Epidermal melanocyte (primary cell): ENCODE measurements around the gene BATF2.
A peak's percentile ranks its signal among the peaks of the same experiment; 100 is the strongest.
"Not testable (repeated sequence)": the region's sequence is repeated elsewhere in the genome, so short reads cannot be mapped to it uniquely, and the experiment has no call there.

Experiments used
- DNase-seq: peaks from one replicate; pipeline ENCODE4 v3.0.0; 2011; ENCODE audit warnings: low spot score; ENCODE audit not compliant: insufficient read length

The BATF2 gene, protein sequence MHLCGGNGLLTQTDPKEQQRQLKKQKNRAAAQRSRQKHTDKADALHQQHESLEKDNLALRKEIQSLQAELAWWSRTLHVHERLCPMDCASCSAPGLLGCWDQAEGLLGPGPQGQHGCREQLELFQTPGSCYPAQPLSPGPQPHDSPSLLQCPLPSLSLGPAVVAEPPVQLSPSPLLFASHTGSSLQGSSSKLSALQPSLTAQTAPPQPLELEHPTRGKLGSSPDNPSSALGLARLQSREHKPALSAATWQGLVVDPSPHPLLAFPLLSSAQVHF

DNA sequence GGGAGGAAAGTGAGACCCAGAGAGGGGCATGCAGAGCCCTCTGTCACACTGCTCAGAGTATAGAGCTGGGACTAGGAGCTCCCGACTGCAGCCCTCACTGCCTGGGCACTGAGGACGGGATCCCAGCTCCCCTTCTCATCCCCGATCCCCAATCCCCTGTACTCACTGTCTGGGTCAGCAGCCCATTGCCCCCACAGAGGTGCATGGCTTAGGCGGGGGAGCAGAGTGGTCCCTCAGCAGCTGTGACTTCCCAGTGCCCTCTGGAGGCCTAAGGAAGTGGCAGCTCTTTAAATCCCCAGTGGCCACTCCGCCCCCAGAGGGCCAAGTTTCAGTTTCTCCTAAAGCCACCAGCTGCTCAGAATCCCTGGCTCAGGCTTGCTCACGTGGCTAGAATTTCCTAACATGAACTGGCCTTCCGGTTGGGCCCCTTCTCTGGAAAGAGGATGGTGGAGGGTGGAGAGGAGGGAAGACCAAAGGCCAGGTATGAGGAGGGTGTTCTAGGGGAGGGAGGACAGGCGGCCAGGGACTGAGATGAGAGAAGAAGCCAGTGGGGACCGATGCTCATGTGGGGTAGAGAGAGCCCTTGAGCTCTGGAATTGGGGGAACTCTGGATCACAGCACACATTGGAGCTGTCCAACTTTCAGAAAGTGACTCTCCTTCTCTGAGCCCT lies at the start of gene BATF2:
TSS of gene BATF2 (minus strand) at position 262 of the 671 bp plus-strand sequence. CDS start at position 205, 57 bp downstream.
- DNase-seq = peak; percentile 95

DNA sequence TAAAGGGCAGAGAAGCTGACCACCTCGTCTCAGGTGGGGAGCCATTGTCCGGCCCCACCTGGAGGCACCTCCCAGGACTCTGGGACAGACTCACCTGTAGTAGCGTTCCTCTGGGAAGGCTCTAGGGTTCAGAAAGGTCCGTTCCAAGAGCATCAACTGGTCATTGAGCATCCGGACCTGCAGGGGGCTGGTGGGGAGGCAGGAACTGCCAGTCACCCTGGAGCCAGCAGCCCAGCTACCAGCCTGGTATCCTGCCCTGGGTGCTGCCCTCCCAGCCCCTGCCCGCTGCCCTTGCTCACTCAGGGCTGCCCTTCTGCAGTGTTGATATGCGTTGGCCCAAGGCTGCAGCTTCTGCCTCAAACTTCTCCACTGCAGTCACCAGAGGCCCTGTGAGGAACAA lies 49.0 kb upstream of the BATF2 start:
- no peak for DNase-seq

DNA sequence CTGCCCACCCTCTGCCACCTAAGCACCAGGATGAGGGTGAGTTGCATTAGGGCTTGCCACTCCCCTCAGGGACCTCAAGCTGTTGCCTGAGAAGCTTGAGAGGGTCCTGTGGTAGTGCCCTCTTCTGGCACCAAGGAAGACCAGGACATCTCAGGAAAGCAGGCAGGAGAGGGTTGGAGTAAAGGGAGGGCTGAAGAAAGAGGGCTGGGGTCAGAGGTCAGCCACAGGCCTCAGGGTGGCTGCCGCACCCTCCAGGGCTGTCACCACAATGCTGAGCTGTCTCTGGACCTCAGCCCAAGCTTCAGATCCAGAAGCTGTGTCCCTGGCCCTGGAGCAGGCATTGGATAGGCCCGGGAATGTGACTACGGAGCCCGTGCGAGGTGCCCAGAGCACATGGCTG lies 48.3 kb upstream of the BATF2 start:
- no peak for DNase-seq

DNA sequence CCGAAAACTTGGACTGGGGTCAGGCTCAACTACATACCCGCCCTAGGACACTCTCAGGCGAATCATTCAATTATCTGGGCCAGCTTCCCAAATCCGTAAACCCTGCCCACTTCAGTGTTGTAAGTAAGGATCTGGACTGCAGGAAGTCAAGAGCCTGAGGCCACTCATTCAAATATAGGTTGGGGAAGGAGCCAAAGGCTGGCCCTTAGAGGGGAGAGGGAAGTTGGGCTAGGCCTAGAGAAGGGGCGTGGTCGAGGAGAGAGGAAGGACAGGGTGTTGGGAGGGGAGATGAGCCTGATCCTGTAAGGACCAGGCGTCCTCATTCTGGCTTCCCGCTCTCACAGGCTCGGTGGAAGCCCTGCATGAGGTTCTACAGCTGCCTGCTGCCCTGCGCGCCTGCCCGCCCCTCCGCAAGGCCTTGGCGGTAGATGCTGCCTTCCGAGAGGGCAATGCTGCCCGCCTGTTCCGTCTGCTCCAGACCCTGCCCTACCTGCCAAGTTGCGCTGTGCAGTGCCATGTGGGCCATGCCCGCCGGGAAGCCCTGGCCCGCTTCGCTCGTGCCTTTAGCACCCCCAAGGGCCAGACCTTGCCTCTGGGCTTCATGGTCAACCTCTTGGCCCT lies 47.2 kb upstream of the BATF2 start:
- no peak for DNase-seq

DNA sequence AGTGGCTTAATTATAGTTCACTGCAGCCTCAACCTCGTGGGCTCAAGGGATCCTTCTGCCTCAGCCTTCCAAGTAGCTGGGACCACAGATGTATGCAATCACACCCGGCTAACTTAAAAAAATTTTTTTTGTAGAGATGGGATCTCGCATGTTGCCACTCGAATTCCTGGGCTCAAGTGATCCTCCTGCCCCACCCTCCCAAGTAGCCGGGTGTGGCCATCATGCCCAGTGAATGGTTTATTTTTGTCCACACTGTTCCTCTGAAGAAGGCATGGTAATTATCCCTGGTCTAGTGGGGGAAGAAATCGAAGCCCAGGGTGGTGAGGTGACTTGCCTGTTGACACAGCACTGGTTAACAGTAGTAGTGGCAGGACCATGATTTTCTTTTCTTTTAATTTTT lies 46.1 kb upstream of the BATF2 start:
- DNase-seq = no peak

DNA sequence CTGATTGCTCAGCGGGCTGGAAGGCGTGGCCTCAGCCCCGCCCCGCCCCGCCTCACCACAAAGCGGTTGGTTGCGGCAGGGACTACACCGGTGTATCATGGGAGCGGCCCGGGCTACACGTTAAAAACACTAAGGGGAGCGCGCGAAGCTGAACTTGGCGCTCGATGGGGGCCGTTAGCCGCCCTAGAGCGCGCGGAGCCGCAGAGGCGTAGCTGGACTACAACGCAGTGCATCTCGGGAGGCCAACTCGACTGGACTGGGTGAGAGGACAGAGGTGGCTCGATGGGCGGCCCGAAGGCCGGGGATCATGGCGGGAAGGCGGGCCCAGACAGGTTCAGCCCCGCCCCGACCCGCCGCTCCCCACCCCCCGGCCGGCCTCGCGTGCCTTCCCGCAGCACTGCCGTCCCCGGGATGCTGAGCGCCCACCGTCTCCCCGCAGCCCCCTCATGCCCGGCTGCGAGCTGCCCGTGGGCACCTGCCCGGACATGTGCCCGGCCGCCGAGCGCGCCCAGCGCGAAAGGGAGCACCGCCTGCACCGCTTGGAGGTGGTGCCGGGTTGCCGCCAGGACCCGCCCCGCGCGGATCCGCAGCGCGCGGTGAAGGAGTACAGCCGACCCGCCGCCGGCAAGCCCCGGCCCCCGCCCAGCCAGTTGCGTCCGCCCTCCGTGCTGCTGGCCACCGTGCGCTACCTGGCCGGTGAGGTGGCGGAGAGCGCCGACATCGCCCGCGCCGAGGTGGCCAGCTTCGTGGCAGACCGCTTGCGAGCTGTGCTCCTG lies 44.3 kb upstream of the BATF2 start, which contains the start of gene SAC3D1:
TSS of gene SAC3D1 (plus strand) at position 364 of the 776 bp plus-strand sequence. CDS start at position 447, 83 bp downstream.
- peak; percentile 96 for DNase-seq

DNA sequence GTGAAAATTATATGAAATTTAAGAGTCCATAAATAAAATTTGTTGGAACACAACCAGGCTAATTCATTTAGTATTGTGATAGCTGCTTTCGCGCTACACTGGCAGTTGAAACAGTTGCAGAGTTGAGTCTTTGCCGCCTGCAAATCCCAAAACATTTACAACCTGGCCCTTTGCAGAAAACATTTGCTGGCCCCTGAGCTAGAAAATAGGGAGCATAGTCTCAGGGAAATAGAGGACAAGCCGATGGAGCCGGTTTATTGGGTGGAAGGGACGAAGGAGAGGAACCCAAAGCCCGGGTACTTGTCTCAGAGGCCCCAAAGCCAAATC lies 43.7 kb upstream of the BATF2 start:
- no peak for DNase-seq

DNA sequence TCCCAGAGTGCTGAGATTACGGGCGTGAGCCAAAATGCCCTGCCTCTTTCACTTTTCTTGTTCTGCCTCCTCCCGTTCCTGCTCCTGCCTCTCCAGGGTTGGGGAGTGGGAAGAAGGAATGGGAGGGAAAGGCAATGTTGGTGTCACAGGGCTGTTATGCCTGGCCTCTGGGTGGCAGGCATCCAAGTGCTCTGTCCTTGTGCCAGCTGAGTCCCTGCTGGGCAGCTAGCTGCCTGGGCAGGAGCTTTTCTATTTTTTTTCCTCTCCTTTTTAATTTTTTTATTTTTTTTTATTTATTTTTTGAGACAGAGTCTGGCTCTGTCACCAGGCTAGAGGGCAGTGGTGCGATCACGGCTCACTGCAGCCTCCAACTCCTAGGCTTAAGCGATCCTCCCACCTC lies 40.2 kb upstream of the BATF2 start:
- no peak for DNase-seq

DNA sequence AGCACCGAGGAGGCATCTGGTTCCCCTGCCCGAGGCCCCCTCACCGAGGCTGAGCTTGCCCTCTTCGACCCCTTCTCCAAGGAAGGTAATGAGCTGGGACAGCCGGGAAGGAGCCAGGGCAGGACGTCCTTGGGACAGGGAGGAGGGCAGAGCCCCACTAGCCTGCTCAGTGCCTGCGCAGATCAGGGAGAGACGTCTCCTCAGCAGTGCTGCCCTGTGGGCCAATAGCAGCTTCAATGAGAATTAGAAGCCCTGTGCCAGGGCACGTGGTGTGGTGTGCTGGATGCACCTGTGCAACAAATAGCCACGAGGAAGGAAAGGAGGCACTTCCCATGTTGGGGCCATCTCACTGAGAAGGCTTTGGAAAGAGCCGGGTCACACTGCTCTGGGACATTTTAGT lies 38.8 kb upstream of the BATF2 start:
- DNase-seq = no peak

DNA sequence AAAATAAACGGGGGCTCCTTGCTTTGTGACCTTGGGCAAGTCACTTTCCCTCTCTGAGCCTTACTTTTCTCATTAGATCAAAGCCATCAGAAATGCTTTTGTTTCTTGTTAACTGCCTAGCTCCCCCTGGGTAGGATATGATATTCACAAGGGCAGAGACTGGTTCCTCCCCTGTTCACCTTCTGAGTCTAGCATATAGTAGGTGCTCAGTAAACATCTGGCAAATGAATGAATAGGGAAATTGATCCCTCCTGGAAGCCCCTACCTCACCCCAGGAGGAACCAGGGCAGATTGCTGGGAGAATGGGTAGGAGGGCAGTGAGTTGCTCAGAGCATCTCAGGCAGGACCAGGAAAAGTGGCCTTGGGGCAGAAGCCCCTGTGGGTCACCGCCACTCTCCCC lies 37.7 kb upstream of the BATF2 start:
- DNase-seq = no peak

DNA sequence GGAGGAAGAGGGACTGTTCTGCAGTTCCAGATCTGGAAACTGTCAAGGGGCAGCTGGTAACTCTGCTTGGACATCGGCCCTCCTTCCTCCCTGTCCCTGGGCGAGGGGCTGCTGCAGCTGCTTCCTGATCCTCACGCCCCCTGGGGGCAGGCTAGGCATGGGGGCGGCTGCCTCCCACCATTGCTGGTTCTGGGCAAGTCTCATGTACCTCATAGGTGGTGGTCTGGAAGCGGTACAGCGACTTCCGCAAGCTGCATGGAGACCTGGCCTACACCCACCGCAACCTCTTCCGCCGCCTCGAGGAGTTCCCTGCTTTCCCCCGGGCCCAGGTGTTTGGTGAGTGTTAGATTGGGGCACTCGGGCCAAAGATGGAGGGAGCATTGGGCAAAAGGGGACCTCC lies 35.4 kb upstream of the BATF2 start:
- no peak for DNase-seq

DNA sequence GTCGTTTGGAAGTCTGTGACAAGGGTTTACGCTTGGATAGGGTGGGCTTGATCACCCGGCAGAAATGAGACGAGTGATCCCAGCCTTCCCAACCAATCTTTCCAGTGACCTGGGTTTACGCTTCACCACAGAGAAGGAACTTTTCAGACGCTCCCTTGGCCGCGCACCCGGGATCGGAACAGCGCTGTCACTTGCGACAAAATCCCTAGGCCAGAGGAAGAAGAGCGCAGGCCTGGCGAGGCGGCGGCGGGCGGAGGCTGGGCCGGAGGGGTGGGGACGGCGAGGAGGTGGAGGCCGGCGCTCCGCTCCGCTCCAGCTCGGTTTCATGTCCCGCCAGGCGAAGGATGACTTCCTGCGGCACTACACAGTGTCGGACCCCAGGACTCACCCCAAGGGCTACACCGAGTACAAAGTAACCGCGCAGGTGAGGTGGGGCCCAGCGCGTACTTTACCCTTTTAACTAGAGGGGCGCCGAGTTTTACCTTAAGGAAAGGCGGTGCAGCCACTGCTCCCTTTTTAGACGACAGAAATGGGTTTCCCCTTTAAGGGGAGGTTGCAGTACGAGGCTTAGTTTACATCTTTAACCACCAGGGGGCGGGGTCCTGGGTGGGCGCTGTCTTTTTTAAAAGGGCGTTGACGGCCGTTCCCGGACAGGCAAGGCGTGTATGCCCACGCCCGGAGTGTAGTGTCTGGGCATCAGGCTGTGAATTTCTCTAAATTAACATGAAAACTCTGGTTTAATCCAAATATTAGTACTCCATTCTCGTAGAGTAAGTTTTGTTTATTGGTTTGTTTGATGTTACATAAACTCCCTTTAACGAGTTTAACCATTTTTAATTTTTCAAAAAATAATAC lies 30.7 kb upstream of the BATF2 start, which contains the start of gene SNX15:
TSS of gene SNX15 (plus strand) at position 227 of the 855 bp plus-strand sequence. CDS start at position 326, 99 bp downstream.
- peak; percentile 94 for DNase-seq

DNA sequence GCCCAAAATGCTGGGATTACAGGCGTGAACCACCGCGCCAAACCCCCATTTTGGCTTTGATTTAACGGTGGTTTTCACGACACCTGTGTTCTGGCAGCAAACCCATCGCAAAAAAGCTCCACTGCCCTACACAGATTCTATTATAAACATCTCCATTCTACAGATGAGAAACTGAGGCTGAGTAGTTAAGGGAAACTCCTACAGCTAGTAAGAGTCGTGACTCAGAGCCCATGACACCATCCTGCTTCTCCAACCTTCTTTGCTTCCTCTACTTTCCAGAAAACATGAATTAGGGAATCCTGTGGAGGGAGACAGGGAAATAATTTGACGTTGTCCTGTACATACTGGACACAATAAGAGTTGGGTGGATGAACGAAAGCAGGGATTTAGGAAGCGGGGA lies 30.0 kb upstream of the BATF2 start:
- no peak for DNase-seq

DNA sequence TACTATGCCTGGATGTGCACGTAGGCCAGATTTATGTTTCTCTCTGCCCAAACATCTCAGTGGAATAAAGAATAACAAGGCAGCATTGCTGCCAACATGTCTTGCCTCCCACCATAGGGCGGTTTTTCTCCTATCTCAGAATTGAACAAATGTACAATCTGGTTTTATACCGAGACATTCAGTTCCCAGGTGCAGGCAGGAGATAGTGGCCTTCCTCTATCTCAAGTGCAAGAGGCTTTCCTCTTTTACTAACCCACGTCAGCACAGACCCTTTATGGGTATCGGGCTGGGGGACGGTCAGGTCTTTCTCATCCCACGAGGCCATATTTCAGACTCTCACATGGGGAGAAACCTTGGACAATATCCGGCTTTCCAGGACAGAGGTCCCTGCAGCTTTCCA lies 26.7 kb upstream of the BATF2 start:
- DNase-seq = not testable (repeated sequence)

DNA sequence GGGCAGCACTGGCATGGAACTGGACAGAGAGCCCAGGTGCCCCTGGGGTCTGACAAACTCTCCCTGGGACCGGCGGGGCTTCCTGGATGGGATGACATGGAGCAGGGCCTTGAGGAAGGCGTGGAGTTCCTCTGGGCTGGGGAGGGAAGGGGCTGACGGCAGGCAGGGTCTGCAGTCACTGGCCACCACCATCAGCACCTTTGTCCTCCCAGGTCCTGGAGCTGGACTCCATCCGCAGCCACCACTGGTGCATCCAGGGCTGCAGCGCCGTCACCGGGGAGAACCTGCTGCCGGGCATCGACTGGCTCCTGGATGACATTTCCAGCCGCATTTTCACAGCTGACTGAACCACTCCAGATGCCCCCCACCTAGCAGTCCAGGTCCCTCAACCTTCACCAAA lies 24.7 kb upstream of the BATF2 start:
- no peak for DNase-seq

DNA sequence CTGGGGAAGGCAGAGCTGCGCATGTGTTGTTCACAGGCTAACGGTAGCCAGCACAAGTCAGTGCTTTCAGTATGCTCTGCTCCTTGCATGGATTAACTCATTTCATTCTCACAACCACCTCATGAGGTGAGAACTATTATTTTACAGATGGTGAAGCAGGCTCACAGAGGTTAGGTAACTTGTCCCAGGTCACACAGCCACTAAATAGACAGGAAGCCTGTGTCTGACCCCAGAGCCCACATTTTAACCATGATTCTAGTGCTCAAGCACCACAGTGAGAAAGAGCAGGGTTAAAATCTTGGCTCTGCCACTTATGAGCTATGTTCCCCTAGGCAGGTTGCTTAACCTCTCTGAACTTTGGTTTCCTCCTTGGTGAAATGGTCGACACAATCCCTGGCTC lies 24.2 kb upstream of the BATF2 start:
- DNase-seq = no peak

DNA sequence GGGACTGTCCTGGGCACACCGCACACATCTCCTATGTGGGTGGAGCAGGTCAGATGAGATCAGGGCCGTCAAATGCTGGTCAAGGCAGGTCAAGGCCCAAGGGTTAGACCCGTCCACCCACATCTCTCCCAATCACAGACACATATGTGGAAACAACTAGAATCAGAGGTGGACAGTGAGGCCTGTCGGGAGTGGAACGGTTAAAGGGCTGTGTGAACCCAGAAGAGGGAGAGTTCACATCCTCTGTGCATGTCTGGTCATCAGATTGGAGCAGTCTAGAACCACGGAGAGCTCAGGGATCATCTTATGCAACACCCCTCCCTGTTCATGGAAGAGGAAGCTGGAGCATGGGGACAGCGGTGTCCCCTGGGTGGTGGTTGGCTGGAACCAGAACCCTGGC lies 23.1 kb upstream of the BATF2 start:
- DNase-seq = no peak

DNA sequence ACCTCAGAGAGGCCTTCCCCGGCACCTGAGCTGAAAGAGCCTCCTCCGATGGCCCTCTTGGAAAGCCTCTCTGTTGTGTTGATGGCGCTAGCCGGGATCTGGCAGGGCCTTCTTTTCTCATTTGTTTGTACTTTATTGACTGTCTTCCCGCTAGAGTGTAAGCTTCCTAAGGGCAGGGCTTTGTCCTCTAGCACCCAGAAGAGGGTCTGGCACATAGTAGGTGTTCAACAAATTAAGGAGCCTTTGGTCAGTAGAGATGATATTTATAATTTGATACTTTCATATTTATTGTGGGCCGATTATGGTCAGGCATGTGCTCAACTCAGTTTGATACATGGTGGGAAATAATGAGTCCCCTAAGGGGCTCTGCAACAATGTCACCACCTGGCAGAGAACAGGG lies 21.2 kb upstream of the BATF2 start:
- DNase-seq = no peak

DNA sequence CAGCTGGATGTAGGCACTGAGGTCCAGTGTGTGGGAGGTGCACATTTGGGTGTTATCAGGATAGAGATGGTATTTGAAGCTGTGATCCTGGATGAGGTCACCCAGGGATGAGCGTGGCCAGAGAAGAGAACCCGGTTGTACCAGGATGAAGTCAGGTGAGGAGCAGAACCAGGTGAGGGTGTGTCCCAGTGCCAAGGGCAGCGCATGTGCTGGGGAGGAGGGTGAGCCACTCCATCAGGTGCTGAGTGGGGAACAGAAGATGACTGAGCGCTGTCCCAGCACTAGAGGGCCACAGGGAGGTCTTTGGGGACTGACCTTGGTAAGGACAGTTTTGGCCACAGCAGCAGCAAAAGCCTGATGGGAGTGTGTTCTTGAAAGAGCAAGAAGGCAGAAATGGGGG lies 19.9 kb upstream of the BATF2 start:
- DNase-seq = no peak

DNA sequence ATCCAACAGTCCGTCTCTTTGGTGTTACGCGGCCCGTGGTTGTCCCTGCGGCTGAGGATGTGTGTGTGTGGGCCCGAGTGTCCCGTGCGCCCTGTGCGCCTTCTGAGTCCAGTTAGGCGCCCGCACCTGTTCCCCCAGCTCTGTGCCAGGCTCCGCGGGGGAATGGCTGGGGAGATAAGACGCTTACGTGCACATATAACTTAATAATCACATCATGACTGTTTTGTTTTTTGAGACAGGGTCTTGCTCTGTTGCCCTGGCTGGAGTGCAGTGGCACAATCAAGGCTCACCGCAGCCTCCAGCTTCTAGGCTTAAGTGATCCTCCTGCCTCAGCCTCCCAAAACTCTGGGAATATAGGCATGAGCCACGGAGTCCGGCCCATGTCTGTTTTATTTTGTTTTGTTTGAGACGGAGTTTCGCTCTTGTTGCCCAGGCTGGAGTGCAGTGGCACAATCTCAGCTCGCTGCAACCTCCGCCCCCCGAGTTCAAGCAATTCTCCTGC lies 18.0 kb upstream of the BATF2 start:
- DNase-seq = no peak
